Activated naive CD8-positive, alpha-beta T cell treated with anti-CD3 and anti-CD28 coated beads, Interleukin-2, amount 10 ng/mL, durations not matched to agents 7 days and 5 days (primary cell): ENCODE measurements around the gene PTDSS2. TPM values are rescaled to one million over a fixed set of nuclear protein-coding genes. Genes with fewer than 3 reads are reported as not detected.
A peak's percentile ranks its signal among the peaks of the same experiment; 100 is the strongest.

ENCODE experiments used
- ATAC-seq: fragments of 150-1000 bp; cut with Tn5 transposase; one replicate; pipeline ENCODE4 v1.10.0; 2021; ENCODE audit warnings: low read depth, moderate library complexity
- POLR2A ChIA-PET: fragments of 350-600 bp; sonication (Branson Sonifier 250); formaldehyde crosslinking; loops from one replicate; lab custom pipeline; 2021; ENCODE audit warnings: antibody characterized with exemption; lab: Charles Lee
- DNase-seq: peaks from one replicate; pipeline ENCODE4 v3.0.0; 2021
- H3K27ac Mint-ChIP-seq: one replicate; pipeline ENCODE4 v1.8.0; 2022; ENCODE audit warnings: mild to moderate bottlenecking, mixed read lengths
- H3K27me3 Mint-ChIP-seq: one replicate; pipeline ENCODE4 v1.8.0; 2022; ENCODE audit warnings: mild to moderate bottlenecking, moderate library complexity, mixed read lengths
- H3K36me3 Mint-ChIP-seq: one replicate; pipeline ENCODE4 v1.8.0; 2021; ENCODE audit warnings: mild to moderate bottlenecking, mixed read lengths
- H3K4me1 Mint-ChIP-seq: one replicate; pipeline ENCODE4 v1.8.0; 2021; ENCODE audit warnings: mixed read lengths
- H3K4me3 Mint-ChIP-seq: one replicate; pipeline ENCODE4 v1.8.0; 2022; ENCODE audit warnings: mild to moderate bottlenecking, moderate library complexity, mixed read lengths
- H3K9me3 Mint-ChIP-seq: one replicate; pipeline ENCODE4 v1.8.0; 2021; ENCODE audit warnings: mixed read lengths
- total RNA-seq, 2 experiments: library from RNA; stranded (reverse); gene quantifications; one replicate each; pipeline ENCODE4 v1.2.3, GENCODE V29; 2021

Gene PTDSS2
- total RNA-seq, 2 experiments from 2014 or later = 27.6 to 27.8 TPM

- Mint-ChIP-seq H3K36me3 (peaks cover 2% of the 10 kb centered on the region), H3K4me3 (no peak overlapping the region), H3K27me3 (no peaks in the 10 kb centered on the region), H3K9me3 (no peaks in the 10 kb centered on the region), H3K27ac (no peak overlapping the region), H3K4me1 (peaks cover 5% of the 10 kb centered on the region)
- DNase-seq = no peak
- ATAC-seq = no peak
- POLR2A ChIA-PET = interaction anchor here (0.5 kb wide), 1 partner anchor 155 kb away, joined by 3 read pairs; no protein-coding TSS in a partner anchor
Measured at GRCh38 chr11:531919-532526, 81.9 kb downstream of the PTDSS2 start.

- Mint-ChIP-seq H3K4me3 (no peak overlapping the region), H3K36me3 (peaks cover 2% of the 10 kb centered on the region)
Measured at GRCh38 chr11:532527-532985, 82.5 kb downstream of the PTDSS2 start.

GRCh38 chr11:532986-533585 lies 83.0 kb downstream of the PTDSS2 start:
- Mint-ChIP-seq H3K4me1 (peaks cover 7% of the 10 kb centered on the region), H3K4me3 (no peak overlapping the region), H3K27ac (no peak overlapping the region), H3K27me3 (no peaks in the 10 kb centered on the region), H3K9me3 (no peaks in the 10 kb centered on the region), H3K36me3 (peaks cover 2% of the 10 kb centered on the region)
- DNase-seq (no peak), ATAC-seq (no peak)
- POLR2A ChIA-PET = no interaction called here

More at GRCh38 chr11:532527-532985, 82.5 kb downstream of the PTDSS2 start:
- Mint-ChIP-seq H3K27me3 (no peaks in the 10 kb centered on the region), H3K9me3 (no peaks in the 10 kb centered on the region), H3K27ac (no peak overlapping the region), H3K4me1 (peaks cover 5% of the 10 kb centered on the region)
- DNase-seq (no peak), ATAC-seq (no peak)
- POLR2A ChIA-PET = no interaction called here

GRCh38 chr11:533586-534395 lies 83.7 kb downstream of the PTDSS2 start:
- ATAC-seq (no peak), DNase-seq (no peak)
- POLR2A ChIA-PET = interaction anchor here (0.5 to 1.6 kb wide), 2 partner anchors 22 to 86 kb away, joined by 3 to 4 read pairs; no protein-coding TSS in a partner anchor
- Mint-ChIP-seq H3K4me1 (peaks cover 7% of the 10 kb centered on the region), H3K4me3 (peak overlapping the region; percentile 16), H3K27me3 (no peaks in the 10 kb centered on the region), H3K36me3 (peaks cover 2% of the 10 kb centered on the region), H3K9me3 (no peaks in the 10 kb centered on the region), H3K27ac (no peak overlapping the region)

GRCh38 chr11:534396-535209 lies 84.5 kb downstream of the PTDSS2 start:
- peaks cover 2% of the 10 kb centered on the region for H3K36me3 Mint-ChIP-seq
- H3K27ac Mint-ChIP-seq = no peak overlapping the region
- no peaks in the 10 kb centered on the region for H3K27me3 Mint-ChIP-seq
- H3K9me3 Mint-ChIP-seq = no peaks in the 10 kb centered on the region
- ATAC-seq (peak; percentile 1), DNase-seq (peak; percentile 64)
- POLR2A ChIA-PET = interaction anchor here (0.5 to 3.3 kb wide), 9 partner anchors 16 to 191 kb away, joined by 3 to 14 read pairs (median 5); partner anchors contain the start of gene RNH1
- H3K4me3 Mint-ChIP-seq = peak overlapping the region; percentile 78
- peaks cover 7% of the 10 kb centered on the region for H3K4me1 Mint-ChIP-seq

- H3K4me1 Mint-ChIP-seq = peaks cover 7% of the 10 kb centered on the region
- H3K4me3 Mint-ChIP-seq = no peak overlapping the region
- peaks cover 2% of the 10 kb centered on the region for H3K36me3 Mint-ChIP-seq
- ATAC-seq = peak; percentile 14
- H3K9me3 Mint-ChIP-seq = no peaks in the 10 kb centered on the region
- H3K27ac Mint-ChIP-seq = no peak overlapping the region
- no peak for DNase-seq
- H3K27me3 Mint-ChIP-seq = no peaks in the 10 kb centered on the region
- POLR2A ChIA-PET = interaction anchor here (0.7 to 3.3 kb wide), 14 partner anchors 16 to 223 kb away, joined by 3 to 14 read pairs (median 4); partner anchors contain the start of gene RNH1
Measured at GRCh38 chr11:535210-535518, 85.1 kb downstream of the PTDSS2 start.

- Mint-ChIP-seq H3K27ac (peak within 1 kb of the TSS; percentile 92), H3K4me3 (peak within 1 kb of the TSS; percentile 89), H3K27me3 (no peaks in the 10 kb centered on the region), H3K36me3 (peaks cover 2% of the 10 kb centered on the region), H3K4me1 (peaks cover 7% of the 10 kb centered on the region), H3K9me3 (no peaks in the 10 kb centered on the region)
- POLR2A ChIA-PET = interaction anchor here (0.6 to 3.3 kb wide), 24 partner anchors 12 to 328 kb away, joined by 3 to 14 read pairs (median 4); partner anchors contain the start of genes BET1L, RIC8A, RNH1 and RPLP2
- peak; percentile 87 for ATAC-seq
- peak; percentile 99 for DNase-seq
Measured at GRCh38 chr11:535519-536454, 85.7 kb downstream of the PTDSS2 start, which contains the start of gene HRAS. Gene HRAS (minus strand): TSS chr11:535576.

- POLR2A ChIA-PET = interaction anchor here (0.6 to 3.3 kb wide), 9 partner anchors 18 to 282 kb away, joined by 3 to 14 read pairs (median 3); partner anchors contain the start of genes RNH1, RPLP2 and SIGIRR
- Mint-ChIP-seq H3K27me3 (no peaks in the 10 kb centered on the region), H3K27ac (peak within 1 kb of the TSS; percentile 92), H3K36me3 (peaks cover 2% of the 10 kb centered on the region), H3K4me1 (peaks cover 7% of the 10 kb centered on the region), H3K9me3 (no peaks in the 10 kb centered on the region), H3K4me3 (peak within 1 kb of the TSS; percentile 89)
- peak; percentile 35 for ATAC-seq
- DNase-seq = peak; percentile 90
Measured at GRCh38 chr11:536841-537621, 87.0 kb downstream of the PTDSS2 start, which contains the start of gene LRRC56. Gene LRRC56 (plus strand): TSS chr11:537527. CDS start chr11:540685, 3,158 bp downstream.

- Mint-ChIP-seq H3K4me3 (peak overlapping the region; percentile 68), H3K27me3 (no peaks in the 10 kb centered on the region), H3K4me1 (peaks cover 7% of the 10 kb centered on the region), H3K9me3 (no peaks in the 10 kb centered on the region), H3K27ac (peak overlapping the region; percentile 54), H3K36me3 (no peaks in the 10 kb centered on the region)
- ATAC-seq (no peak), DNase-seq (peak; percentile 33)
- POLR2A ChIA-PET = interaction anchor here (0.6 to 3.3 kb wide), 5 partner anchors 17 to 282 kb away, joined by 3 to 14 read pairs (median 3); no protein-coding TSS in a partner anchor
Measured at GRCh38 chr11:537622-538430, 87.7 kb downstream of the PTDSS2 start.

GRCh38 chr11:538431-539051 lies 88.5 kb downstream of the PTDSS2 start:
- H3K4me3 Mint-ChIP-seq = no peak overlapping the region

More at GRCh38 chr11:538431-539051, 88.5 kb downstream of the PTDSS2 start:
- no peaks in the 10 kb centered on the region for H3K36me3 Mint-ChIP-seq
- POLR2A ChIA-PET = interaction anchor here (0.7 kb wide), 1 partner anchor 37 kb away, joined by 3 read pairs; no protein-coding TSS in a partner anchor
- H3K9me3 Mint-ChIP-seq = no peaks in the 10 kb centered on the region
- peaks cover 7% of the 10 kb centered on the region for H3K4me1 Mint-ChIP-seq
- H3K27ac Mint-ChIP-seq = no peak overlapping the region
- DNase-seq (no peak), ATAC-seq (no peak)
- H3K27me3 Mint-ChIP-seq = no peaks in the 10 kb centered on the region
